ENCODE results near the gene STX8. TPM values are rescaled to one million over a fixed set of nuclear protein-coding genes. Genes with fewer than 3 reads are reported as not detected.
"Not testable (repeated sequence)": the region's sequence is repeated elsewhere in the genome, so short reads cannot be mapped to it uniquely, and the experiment has no call there.

STX8 gene
- total RNA-seq, 1 donor from 2014 or later: 54.8 TPM

- no peak overlapping the region for H3K27ac Mint-ChIP-seq (ENCODE audit: unreplicated experiment)
- no peak for FAIRE-seq
Measured at GRCh38 chr17:9606453-9606852, 30.8 kb upstream of the STX8 start.

DNA sequence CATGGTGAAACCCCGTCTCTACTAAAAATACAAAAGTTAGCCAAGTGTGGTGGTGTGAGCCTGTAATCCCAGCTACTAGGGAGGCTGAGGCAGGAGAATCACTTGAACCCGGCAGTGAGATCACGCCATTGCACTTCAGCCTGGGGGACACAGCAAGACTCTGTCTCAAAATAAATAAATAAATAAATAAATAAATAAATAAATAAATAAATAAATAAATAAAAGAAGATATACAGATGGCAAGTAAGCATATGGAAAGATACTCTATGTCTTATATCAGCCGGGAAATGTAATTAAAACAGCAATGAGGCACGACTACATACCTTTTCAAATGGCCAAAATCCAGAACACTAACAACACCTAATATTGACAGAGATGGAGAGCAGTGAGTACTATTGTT, 29.0 kb upstream of the STX8 start:
- H3K36me3 Mint-ChIP-seq (ENCODE audit: low read depth, unreplicated experiment); H3K9me3 ChIP-seq (ENCODE audit: insufficient read depth, low read depth, low read length); H3K4me2 ChIP-seq (ENCODE audit: low read length); H3K27ac Mint-ChIP-seq (ENCODE audit: unreplicated experiment); H3K9me3 Mint-ChIP-seq (ENCODE audit: unreplicated experiment); DNase-seq (ENCODE audit: low read depth); H3K4me1 ChIP-seq (ENCODE audit: insufficient read depth, low read length); H3K79me2 ChIP-seq (ENCODE audit: insufficient read depth, low read length); H3K27me3 Mint-ChIP-seq (ENCODE audit: low read depth, unreplicated experiment); H3K27me3 ChIP-seq (ENCODE audit: insufficient read depth, low read length); H3K9ac ChIP-seq (ENCODE audit: low read length); H3K4me3 Mint-ChIP-seq (ENCODE audit: unreplicated experiment); H4K20me1 ChIP-seq (ENCODE audit: insufficient read depth, low read length); H2AFZ ChIP-seq (ENCODE audit: low read depth, low read length); FAIRE-seq; H3K4me1 Mint-ChIP-seq (ENCODE audit: low read depth, unreplicated experiment); H3K4me3 ChIP-seq (ENCODE audit: insufficient read depth, low read depth, low read length); H3K27ac ChIP-seq (ENCODE audit: low read depth, low read length); H3K36me3 ChIP-seq (ENCODE audit: insufficient read depth, low read length): not testable (repeated sequence)

More at GRCh38 chr17:9606453-9606852, 30.8 kb upstream of the STX8 start:
- Mint-ChIP-seq H3K9me3 (ENCODE audit: unreplicated experiment) (no peaks in the 10 kb centered on the region), H3K27me3 (ENCODE audit: low read depth, unreplicated experiment) (peaks cover 2% of the 10 kb centered on the region), H3K36me3 (ENCODE audit: low read depth, unreplicated experiment) (no peaks in the 10 kb centered on the region), H3K4me3 (ENCODE audit: unreplicated experiment) (no peak overlapping the region), H3K4me1 (ENCODE audit: low read depth, unreplicated experiment) (no peaks in the 10 kb centered on the region)
- H3K36me3 ChIP-seq (ENCODE audit: insufficient read depth, low read length): no peaks in the 10 kb centered on the region
- H4K20me1 ChIP-seq (ENCODE audit: insufficient read depth, low read length): no peaks in the 10 kb centered on the region
- DNase-seq (ENCODE audit: low read depth): no peak
- no peaks in the 10 kb centered on the region for H3K79me2 ChIP-seq (ENCODE audit: insufficient read depth, low read length)
- H3K9me3 ChIP-seq (ENCODE audit: insufficient read depth, low read depth, low read length): no peaks in the 10 kb centered on the region
- H3K4me3 ChIP-seq (ENCODE audit: insufficient read depth, low read depth, low read length): no peak overlapping the region
- H3K27ac ChIP-seq (ENCODE audit: low read depth, low read length): no peak overlapping the region
- H3K4me1 ChIP-seq (ENCODE audit: insufficient read depth, low read length): no peaks in the 10 kb centered on the region
- H3K27me3 ChIP-seq (ENCODE audit: insufficient read depth, low read length): no peaks in the 10 kb centered on the region
- no peak overlapping the region for H3K9ac ChIP-seq (ENCODE audit: low read length)
- no peak overlapping the region for H2AFZ ChIP-seq (ENCODE audit: low read depth, low read length)
- no peak overlapping the region for H3K4me2 ChIP-seq (ENCODE audit: low read length)
- TF ChIP-seq EZH2 (IDR thresholded peaks at IDR 0.05; ENCODE audit: insufficient read depth, low read length) (no peak), CTCF (IDR thresholded peaks at IDR 0.05; ENCODE audit: insufficient read depth, low read depth, low read length) (no peak)

GRCh38 chr17:9598661-9599060, 23.0 kb upstream of the STX8 start:
- H3K4me1 ChIP-seq (ENCODE audit: insufficient read depth, low read length): no peaks in the 10 kb centered on the region
- peaks cover 4% of the 10 kb centered on the region for H3K9me3 Mint-ChIP-seq (ENCODE audit: unreplicated experiment)
- no peaks in the 10 kb centered on the region for H4K20me1 ChIP-seq (ENCODE audit: insufficient read depth, low read length)
- H3K4me2 ChIP-seq (ENCODE audit: low read length): no peak overlapping the region
- H3K36me3 Mint-ChIP-seq (ENCODE audit: low read depth, unreplicated experiment): no peaks in the 10 kb centered on the region
- H2AFZ ChIP-seq (ENCODE audit: low read depth, low read length): no peak overlapping the region
- no peak for TF ChIP-seq CTCF (IDR thresholded peaks at IDR 0.05; ENCODE audit: insufficient read depth, low read depth, low read length)
- no peak for TF ChIP-seq EZH2 (IDR thresholded peaks at IDR 0.05; ENCODE audit: insufficient read depth, low read length)
- no peak overlapping the region for H3K27ac Mint-ChIP-seq (ENCODE audit: unreplicated experiment)
- peaks cover 9% of the 10 kb centered on the region for H3K27me3 Mint-ChIP-seq (ENCODE audit: low read depth, unreplicated experiment)
- no peaks in the 10 kb centered on the region for H3K27me3 ChIP-seq (ENCODE audit: insufficient read depth, low read length)
- no peak overlapping the region for H3K4me3 ChIP-seq (ENCODE audit: insufficient read depth, low read depth, low read length)
- no peak overlapping the region for H3K27ac ChIP-seq (ENCODE audit: low read depth, low read length)
- FAIRE-seq (no peak), DNase-seq (ENCODE audit: low read depth) (no peak)
- no peak overlapping the region for H3K9ac ChIP-seq (ENCODE audit: low read length)
- no peaks in the 10 kb centered on the region for H3K79me2 ChIP-seq (ENCODE audit: insufficient read depth, low read length)
- no peaks in the 10 kb centered on the region for H3K36me3 ChIP-seq (ENCODE audit: insufficient read depth, low read length)
- H3K4me1 Mint-ChIP-seq (ENCODE audit: low read depth, unreplicated experiment): no peaks in the 10 kb centered on the region
- H3K9me3 ChIP-seq (ENCODE audit: insufficient read depth, low read depth, low read length): no peaks in the 10 kb centered on the region
- no peak overlapping the region for H3K4me3 Mint-ChIP-seq (ENCODE audit: unreplicated experiment)

DNA sequence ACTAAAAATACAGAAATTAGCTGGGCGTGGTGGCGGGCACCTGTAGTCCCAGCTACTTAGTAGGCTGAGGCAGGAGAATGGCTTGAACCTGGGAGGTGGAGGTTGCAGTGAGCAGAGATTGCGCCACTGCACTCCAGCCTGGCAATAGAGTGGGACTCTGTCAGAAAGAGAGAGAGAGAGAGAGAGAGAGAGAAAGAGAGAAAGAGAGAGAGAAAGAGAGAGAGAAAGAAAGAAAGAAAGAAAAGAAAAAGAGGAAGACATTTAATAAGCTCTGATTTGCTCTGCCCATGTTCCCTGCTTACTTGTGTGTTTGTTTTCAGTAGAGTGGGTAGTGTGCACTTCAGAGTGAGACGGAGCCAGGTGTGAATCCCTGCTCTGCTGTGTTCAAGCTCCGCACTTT, 22.0 kb upstream of the STX8 start:
- not testable (repeated sequence) for H3K36me3 Mint-ChIP-seq (ENCODE audit: low read depth, unreplicated experiment); H3K9me3 Mint-ChIP-seq (ENCODE audit: unreplicated experiment); H3K4me1 Mint-ChIP-seq (ENCODE audit: low read depth, unreplicated experiment); H3K27me3 Mint-ChIP-seq (ENCODE audit: low read depth, unreplicated experiment); H3K4me3 ChIP-seq (ENCODE audit: insufficient read depth, low read depth, low read length); H3K79me2 ChIP-seq (ENCODE audit: insufficient read depth, low read length); DNase-seq (ENCODE audit: low read depth); H4K20me1 ChIP-seq (ENCODE audit: insufficient read depth, low read length); H3K4me1 ChIP-seq (ENCODE audit: insufficient read depth, low read length); H3K9ac ChIP-seq (ENCODE audit: low read length); H3K9me3 ChIP-seq (ENCODE audit: insufficient read depth, low read depth, low read length); H3K27ac ChIP-seq (ENCODE audit: low read depth, low read length); H3K36me3 ChIP-seq (ENCODE audit: insufficient read depth, low read length); H3K27me3 ChIP-seq (ENCODE audit: insufficient read depth, low read length); H3K4me2 ChIP-seq (ENCODE audit: low read length); FAIRE-seq; H3K4me3 Mint-ChIP-seq (ENCODE audit: unreplicated experiment); H3K27ac Mint-ChIP-seq (ENCODE audit: unreplicated experiment); H2AFZ ChIP-seq (ENCODE audit: low read depth, low read length)

All from astrocyte (in vitro differentiated cells and primary cell).